ENCODE results near the gene TRIP10.

The TRIP10 gene

GRCh38 chr19:6694147-6694815 is 45.2 kb upstream of the TRIP10 start:
- Mint-ChIP-seq H3K4me3 (no peak overlapping the region), H3K27ac (no peak overlapping the region), H3K4me1 (no peaks in the 10 kb centered on the region), H3K36me3 (ENCODE audit: low read depth) (no peaks in the 10 kb centered on the region), H3K9me3 (no peaks in the 10 kb centered on the region), H3K27me3 (ENCODE audit: low read depth) (no peaks in the 10 kb centered on the region)
- no peak for TF ChIP-seq CTCF (IDR thresholded peaks at IDR 0.05; ENCODE audit: unreplicated experiment in 3 of 3)

- Mint-ChIP-seq H3K9me3 (no peaks in the 10 kb centered on the region), H3K27ac (no peak overlapping the region), H3K4me3 (no peak overlapping the region), H3K4me1 (no peaks in the 10 kb centered on the region), H3K36me3 (ENCODE audit: low read depth) (no peaks in the 10 kb centered on the region), H3K27me3 (ENCODE audit: low read depth) (no peaks in the 10 kb centered on the region)
- TF ChIP-seq CTCF (IDR thresholded peaks at IDR 0.05; ENCODE audit: unreplicated experiment in 3 of 3), result no peak
These were observed 43.1 kb upstream of the TRIP10 start for GRCh38 chr19:6696239-6696820.

- Mint-ChIP-seq H3K36me3 (ENCODE audit: low read depth) (no peaks in the 10 kb centered on the region), H3K27ac (no peak overlapping the region), H3K4me3 (no peak overlapping the region), H3K4me1 (no peaks in the 10 kb centered on the region), H3K27me3 (ENCODE audit: low read depth) (no peaks in the 10 kb centered on the region), H3K9me3 (no peaks in the 10 kb centered on the region)
- no peak for TF ChIP-seq CTCF (IDR thresholded peaks at IDR 0.05; ENCODE audit: unreplicated experiment in 3 of 3)
These were observed 42.2 kb upstream of the TRIP10 start for GRCh38 chr19:6697291-6697690.

GRCh38 chr19:6699935-6700334 is 39.5 kb upstream of the TRIP10 start:
- no peak overlapping the region for H3K4me3 Mint-ChIP-seq
- H3K36me3 Mint-ChIP-seq (ENCODE audit: low read depth), result no peaks in the 10 kb centered on the region
- H3K27ac Mint-ChIP-seq, result no peak overlapping the region
- no peaks in the 10 kb centered on the region for H3K27me3 Mint-ChIP-seq (ENCODE audit: low read depth)
- H3K9me3 Mint-ChIP-seq, result no peaks in the 10 kb centered on the region
- TF ChIP-seq CTCF (IDR thresholded peaks at IDR 0.05; ENCODE audit: unreplicated experiment in 3 of 3), result no peak
- no peaks in the 10 kb centered on the region for H3K4me1 Mint-ChIP-seq

- H3K4me1 Mint-ChIP-seq, result no peaks in the 10 kb centered on the region
- H3K4me3 Mint-ChIP-seq, result no peak overlapping the region
- no peaks in the 10 kb centered on the region for H3K36me3 Mint-ChIP-seq (ENCODE audit: low read depth)
- no peak for TF ChIP-seq CTCF (IDR thresholded peaks at IDR 0.05; ENCODE audit: unreplicated experiment in 3 of 3)
- no peak overlapping the region for H3K27ac Mint-ChIP-seq
- H3K9me3 Mint-ChIP-seq, result no peaks in the 10 kb centered on the region
- no peaks in the 10 kb centered on the region for H3K27me3 Mint-ChIP-seq (ENCODE audit: low read depth)
These were observed 38.7 kb upstream of the TRIP10 start for GRCh38 chr19:6700586-6701316.

All from nephron (organoid).